RKO (cell line): ENCODE results near the gene HLA-DMB.

Source experiments
- DNase-seq: peaks from one replicate; pipeline ENCODE4 v3.0.0-alpha.2; 2016; ENCODE audit warnings: low spot score

HLA-DMB gene

GRCh38 chr6:32971581-32972352 is 30.9 kb upstream of the HLA-DMB start:
- peak; percentile 99 for DNase-seq

- DNase-seq: no peak
These were observed 30.4 kb upstream of the HLA-DMB start for GRCh38 chr6:32971242-32971580.

DNA sequence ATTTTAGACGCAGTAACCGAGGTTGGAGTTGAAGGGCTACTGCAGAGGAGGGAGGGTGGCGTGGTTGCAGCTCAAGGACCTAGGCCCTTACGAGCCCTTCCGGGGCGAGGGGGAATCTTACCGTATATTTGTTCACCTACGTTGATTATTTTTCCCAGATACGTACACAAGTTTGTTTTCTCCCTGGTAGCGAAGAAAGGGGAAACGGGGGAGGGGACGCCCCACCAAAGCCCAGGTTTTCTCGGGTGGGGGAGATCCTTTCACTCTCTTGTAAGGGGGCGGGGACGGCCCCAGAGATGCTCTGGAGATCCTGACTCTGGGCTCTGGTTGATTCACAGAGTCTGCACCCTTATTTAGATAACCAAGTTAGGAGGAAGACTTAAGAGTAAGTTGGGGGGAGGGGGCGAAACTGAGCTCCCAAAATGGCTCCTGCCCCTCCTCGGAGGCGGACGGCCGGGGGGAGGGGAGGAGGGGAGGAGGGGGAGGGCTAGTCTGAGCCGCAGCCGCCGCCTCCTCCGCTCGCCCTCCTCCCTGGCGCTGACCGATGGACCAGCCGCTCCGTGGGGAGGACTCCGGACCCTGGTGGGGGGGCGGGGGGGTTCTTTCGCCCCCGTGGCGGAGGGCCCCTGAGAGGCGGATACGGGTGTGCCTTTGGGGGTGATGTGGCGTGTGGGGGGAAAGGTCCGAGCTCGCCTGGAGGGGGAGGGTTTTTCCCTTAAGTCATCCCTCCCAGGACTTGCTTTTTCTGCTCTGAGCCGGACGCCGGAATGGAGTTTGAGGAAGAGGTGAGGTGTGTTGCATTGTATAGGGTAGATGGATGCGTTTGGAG is 29.8 kb upstream of the HLA-DMB start:
- DNase-seq: peak; percentile 86

DNA sequence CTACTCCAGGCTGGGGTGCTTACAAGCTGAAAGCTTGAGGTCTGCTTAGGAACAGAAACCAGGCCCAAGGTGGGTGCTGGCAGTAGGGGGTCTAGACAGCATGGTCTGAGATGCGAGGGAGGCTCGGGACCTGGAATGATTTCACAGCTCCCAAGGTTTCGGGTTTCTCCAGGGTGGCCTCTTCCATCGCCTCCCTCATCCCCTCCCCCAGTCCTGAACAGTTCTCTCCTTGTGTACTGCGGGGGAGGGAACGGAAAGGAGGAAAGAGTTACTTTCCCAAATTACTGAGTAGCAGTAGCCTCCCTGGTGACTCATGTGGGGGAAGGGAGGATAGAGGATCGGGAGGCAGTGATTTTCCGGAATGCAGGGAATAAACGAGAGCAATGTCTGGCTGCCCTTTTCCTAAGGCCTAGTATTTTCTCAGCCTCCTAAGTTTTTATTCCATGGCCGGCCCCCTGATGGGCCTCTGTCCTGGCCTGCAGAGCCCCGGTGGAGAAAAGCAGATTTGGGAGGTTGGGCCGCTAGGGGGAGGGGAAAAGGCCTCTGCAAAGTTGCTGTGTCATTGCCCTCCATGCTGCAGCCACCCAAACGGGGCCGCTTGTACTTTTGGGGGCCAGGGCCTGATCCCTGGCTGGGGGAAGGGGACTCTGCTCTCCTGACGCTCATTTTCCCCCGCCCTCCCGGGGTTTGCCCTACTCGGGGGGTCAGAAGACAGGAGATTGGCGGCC is 29.0 kb upstream of the HLA-DMB start:
- DNase-seq: peak; percentile 96

GRCh38 chr6:32968867-32969684 is 28.2 kb upstream of the HLA-DMB start:
- peak; percentile 95 for DNase-seq

DNA sequence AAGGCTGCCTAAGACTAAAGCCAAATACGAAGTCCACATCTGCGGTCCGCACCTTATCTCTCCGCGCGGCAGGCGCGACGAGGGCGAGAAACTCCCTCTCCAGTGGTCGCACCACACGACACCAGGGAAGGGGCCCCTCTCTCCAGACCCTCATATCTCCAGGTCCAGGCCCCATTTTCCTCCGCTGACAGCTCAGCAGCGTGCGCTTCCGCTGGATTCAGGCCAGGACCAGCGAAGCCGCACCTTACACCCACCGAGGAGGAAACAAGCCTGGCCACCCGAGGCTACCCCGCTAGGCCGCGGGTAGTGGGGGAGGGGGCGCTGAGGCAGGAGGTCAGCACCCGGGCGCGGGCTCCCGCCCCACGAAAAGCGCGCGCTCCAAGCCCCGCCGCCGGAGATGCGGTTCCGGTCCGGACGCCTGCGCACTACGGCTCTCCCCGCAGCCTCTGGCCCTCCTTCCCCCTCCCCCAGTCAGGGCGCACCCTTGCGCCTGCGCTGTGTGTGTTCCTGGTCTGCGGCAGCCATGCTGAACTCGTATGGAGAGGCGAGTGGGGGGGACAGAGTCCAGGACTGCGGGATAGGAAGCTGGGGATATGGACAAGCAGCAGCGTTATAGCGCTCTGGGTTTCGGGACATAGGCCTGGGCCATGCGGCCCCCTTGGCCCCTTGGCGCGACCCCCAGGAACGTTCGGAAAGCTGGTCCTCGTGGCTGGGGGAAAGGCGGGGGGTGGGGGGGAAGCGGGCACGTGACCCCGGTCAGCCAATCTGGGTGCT is 27.5 kb upstream of the HLA-DMB start, which contains the start of gene BRD2:
TSS of gene BRD2 (plus strand) at position 502 of the 774 bp plus-strand sequence. CDS start 4,305 bp downstream, outside the sequence.
- peak; percentile 94 for DNase-seq

DNA sequence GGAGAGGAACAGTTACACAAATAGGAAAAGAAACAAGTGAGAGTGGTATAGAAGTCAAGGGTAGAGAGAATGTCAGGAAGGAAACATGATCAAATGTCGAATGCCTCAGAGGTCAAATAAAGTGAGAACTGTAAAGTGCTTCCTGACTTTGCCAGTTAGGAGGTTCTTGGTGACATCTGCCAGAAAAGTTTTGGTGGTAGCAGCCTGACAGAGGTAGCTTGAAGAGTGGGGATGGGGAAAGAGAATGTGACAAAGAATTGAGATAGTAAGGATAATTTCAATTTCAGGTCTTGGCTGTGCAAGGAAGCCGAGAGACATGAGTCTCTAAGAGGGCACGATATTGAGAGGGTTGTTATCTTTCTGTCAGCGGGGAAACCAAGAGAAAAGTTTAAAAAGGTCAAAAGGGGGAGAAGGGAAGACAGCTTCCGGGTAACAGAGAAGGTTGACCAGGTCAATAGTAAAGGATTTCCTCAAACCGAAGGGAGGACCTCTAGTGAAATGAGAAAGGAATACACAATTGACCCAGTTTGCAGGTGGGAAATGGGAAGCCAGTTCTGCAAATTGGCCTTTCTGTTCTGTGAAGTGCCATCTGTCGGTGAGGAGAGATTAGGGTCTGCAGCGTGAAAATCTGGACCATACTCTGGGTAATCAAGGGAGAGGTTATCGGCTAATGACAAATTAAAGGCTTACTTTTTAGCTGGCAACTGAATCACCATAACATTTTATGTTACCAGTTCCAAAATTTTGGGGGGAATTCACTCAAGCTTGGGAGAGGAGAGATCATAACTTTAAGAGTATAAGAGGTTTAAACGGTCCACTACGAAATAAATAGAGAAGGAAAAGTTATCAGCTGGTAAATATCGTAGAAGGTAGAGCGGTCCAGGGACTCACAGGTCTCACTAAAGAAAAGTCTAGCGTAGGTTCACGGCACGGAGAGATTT is 26.6 kb upstream of the HLA-DMB start:
- peak; percentile 89 for DNase-seq

DNA sequence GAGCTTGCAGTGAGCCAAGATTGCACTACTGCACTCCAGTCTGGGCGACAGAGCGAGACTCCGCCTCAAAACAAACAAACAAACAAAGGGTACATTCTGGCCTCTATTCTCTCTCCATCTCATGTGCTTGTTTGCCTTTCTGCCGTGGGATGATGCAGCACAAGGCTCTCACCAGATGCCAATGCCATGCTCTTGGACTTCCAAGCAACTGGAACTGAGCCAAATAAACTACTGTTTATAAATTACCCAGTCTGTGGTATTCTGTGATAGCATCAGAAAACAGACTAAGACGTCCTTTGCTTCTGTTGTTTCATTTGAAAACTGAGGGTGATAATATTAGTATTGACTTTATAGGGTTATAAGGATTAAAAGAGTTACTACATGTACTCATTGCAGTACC is 23.9 kb upstream of the HLA-DMB start:
- DNase-seq: no peak

- no peak for DNase-seq
These were observed 23.0 kb upstream of the HLA-DMB start for GRCh38 chr6:32963866-32964265.

- DNase-seq: no peak
These were observed 21.5 kb upstream of the HLA-DMB start for GRCh38 chr6:32962213-32962826.

GRCh38 chr6:32960563-32960962 is 19.7 kb upstream of the HLA-DMB start:
- no peak for DNase-seq

DNA sequence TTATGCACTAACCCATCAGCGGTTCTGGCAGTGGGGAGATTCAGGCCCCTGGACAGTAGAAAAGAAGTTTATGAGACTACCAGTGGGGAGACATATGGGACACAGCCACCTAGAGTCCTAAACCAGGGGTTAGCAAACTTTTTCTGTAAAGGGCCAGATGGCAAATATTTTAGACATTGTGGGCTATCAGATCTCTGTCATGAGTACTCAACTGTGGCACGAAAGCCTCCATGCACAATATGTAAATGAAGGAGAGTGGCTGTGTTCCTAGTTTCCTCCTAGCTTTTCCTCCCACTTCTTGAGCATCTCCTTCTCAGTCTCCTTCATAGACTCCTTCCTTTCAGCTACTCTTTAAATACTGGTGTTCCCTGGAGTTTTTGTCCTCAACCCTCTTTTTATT is 15.3 kb upstream of the HLA-DMB start:
- DNase-seq: no peak

DNA sequence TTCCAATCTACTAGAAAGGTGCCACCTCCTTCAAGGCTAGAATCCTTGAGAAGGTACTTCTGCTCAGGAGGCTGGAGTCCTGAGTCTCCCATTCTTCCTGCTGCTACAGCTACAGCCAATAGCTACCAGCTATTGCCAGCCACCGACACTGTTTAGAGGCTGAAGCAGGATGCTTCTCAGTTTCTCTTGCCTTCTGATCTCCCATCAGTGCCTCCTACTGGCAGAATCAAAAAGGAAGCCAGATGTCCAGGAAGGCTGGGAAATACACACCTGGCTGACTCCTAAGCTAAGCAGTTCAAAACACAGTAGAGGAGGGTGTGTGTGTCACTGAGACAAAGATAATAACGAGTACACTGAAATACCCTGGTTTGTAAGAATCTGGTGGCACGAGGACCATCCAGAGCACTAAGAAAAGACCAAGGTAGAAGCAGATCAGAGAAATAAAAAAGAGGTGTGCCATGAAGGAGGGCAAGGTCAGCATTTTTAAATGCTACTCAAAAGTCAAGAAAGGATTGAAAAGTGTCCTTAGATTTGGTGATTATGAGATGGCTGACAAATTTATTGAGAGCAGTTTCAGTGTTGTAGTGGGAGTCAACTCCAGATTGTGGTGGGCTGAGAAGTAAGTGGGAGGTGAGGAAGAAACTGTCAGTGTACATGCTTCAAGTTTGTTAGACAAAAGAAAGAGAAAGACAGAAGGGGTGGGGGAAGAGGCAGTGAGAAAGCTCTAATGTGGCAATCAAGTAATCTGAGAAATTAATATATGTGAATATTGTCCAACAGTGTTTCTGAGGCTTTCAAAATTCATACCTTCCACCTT is 14.4 kb upstream of the HLA-DMB start:
- no peak for DNase-seq

DNA sequence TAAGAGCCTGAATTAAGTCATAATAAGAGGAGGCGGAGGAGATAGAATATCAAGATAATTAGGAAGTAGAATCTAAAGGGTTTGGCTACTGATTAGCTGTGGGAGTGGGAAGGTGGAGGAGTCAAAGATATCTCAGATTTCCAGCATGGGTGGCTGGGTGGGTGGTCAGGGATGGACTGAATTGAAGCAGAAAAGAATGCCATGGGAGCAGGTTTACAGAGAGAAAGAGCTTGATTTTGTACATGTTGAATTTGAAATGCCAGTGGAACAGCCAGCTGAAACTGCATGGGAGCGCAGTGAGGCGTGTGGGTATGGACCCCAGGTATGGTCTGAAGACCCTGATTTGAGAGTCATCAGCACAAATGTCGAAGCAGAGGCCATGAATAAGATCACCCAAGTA is 13.4 kb upstream of the HLA-DMB start:
- DNase-seq: no peak

DNA sequence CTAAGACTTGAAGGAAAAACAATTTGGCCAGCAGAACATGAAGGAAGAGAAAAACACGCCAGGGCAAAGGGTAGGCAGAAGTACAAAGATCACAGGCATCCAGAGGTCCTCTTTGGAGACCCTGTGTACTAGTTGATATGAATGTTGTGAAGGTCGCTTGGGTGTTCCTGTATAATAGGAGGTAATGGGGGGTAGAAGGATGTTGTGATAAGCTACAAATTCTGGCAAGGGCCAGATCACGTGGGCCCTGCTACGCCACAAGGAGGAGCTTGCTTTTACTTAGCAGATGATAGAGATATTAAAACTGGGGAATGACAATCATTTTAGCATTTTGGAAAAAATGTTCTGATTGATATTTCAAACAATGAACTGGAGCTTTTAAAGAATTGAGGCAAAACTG is 12.9 kb upstream of the HLA-DMB start:
- DNase-seq: no peak

DNA sequence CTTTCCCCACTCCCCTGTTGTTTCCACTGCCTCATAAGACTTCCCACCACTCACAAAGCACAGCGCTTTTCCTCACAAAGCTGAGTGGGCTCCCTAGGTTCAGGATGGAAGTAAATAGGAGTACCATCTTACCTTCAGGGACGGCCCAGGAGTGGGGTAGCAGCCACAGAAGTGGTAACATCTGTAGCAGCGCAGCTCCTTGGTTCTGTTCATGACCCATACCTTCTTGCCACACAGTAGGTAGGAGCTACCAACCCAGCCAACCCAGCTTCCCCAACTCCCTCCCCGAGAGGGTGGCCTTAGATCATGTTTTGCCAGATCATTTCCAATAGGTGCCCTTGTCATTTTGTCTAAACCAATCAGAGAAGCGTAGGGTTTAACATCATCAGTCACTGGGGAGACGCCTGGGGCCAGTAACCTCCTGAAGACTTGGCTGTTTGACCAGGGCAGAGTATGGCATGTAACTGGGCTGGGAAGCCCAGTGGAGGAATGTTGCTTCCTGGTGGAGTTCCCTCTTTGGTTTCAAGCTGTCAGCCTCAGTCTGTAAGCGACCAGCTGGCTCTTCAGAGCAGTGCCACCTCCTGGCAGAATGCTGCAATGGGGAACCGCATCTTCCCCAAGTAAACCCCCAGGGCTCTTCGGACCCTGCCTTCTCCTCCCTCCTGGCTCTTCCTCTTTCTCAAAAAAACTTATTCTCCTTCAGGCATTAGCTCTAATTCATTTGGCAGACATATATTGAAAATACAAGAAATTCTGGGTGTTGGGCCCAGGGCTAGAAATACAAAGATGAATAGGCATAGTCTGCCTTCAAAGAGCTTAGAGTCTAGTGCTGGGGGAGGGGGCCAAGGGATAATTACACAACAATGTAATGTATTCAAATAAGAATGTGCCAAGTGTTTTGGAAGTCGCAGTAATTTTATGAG is 12.2 kb upstream of the HLA-DMB start, which contains the start of gene HLA-DMA:
TSS of gene HLA-DMA (minus strand) at position 281 of the 923 bp plus-strand sequence. CDS start at position 220, 61 bp downstream.
- DNase-seq: peak; percentile 36

DNA sequence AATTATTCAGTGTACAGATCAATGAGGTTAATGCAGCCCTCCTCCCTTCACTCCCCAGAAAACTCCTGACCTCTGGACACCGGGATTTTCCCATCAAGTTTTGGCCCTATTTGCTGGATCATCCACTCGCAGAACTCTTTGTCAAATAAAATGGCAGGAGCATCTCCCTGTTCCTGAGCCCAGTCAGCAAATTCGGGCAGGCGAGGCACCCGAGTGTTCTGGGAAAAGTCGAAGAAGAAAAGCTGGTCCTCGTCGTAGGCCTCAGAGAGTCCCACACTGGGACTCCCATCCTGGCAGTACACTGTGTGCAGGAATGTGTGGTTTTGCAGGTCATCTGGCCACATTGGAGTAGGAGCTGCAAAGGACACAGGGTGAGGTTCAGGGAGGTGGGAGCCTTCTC is 9.6 kb upstream of the HLA-DMB start:
- DNase-seq: no peak
